CD14-positive monocyte (primary cell): ENCODE results near the gene TMEM198. TPM values are rescaled to one million over a fixed set of nuclear protein-coding genes. Genes with fewer than 3 reads are reported as not detected.
A peak's percentile ranks its signal among the peaks of the same experiment; 100 is the strongest.

ENCODE experiments used
- DNase-seq, 3 donors: peaks; one replicate each; pipeline ENCODE4 v3.0.0-alpha.2; 2011 to 2022
- H2AFZ ChIP-seq: 2 replicates; pipeline ENCODE4 v1.6.0; 2012; ENCODE audit warnings: mild to moderate bottlenecking, low read depth, low read length, inconsistent platforms; ENCODE audit not compliant: insufficient read depth, poor library complexity, severe bottlenecking
- H3K27ac ChIP-seq, 2 donors: 1 replicate in 1 of 2; 2 replicates in 1 of 2; pipeline ENCODE4 v1.5.1; 2012 to 2013; ENCODE audit warnings: low read length in 2 of 2, control low read depth in 1 of 2, inconsistent platforms in 1 of 2, low read depth in 1 of 2, mild to moderate bottlenecking in 1 of 2
- H3K27me3 ChIP-seq, 2 donors: one replicate each; pipeline versions ENCODE4 v1.6.0 to v1.6.1; 2011 to 2013; ENCODE audit warnings: low read length in 2 of 2; ENCODE audit not compliant: control insufficient read depth in 2 of 2, insufficient read depth in 2 of 2
- H3K36me3 ChIP-seq, 2 donors: replicated peaks in 1 of 2; 1 replicate in 1 of 2; 2 replicates in 1 of 2; pipeline versions ENCODE4 v1.5.1 to v1.6.1; 2012 to 2013; ENCODE audit warnings: low read length in 2 of 2, control low read depth in 1 of 2, inconsistent platforms in 1 of 2, mild to moderate bottlenecking in 1 of 2; ENCODE audit not compliant: insufficient read depth in 2 of 2, control insufficient read depth in 1 of 2
- H3K4me1 ChIP-seq, 2 donors: 1 replicate in 1 of 2; 2 replicates in 1 of 2; pipeline versions ENCODE4 v1.5.1 to v1.6.1; 2012 to 2013; ENCODE audit warnings: low read length in 2 of 2, control low read depth in 1 of 2, inconsistent platforms in 1 of 2, mild to moderate bottlenecking in 1 of 2, moderate library complexity in 1 of 2; ENCODE audit not compliant: insufficient read depth in 2 of 2, control insufficient read depth in 1 of 2
- H3K4me2 ChIP-seq: replicated peaks from 2 replicates; pipeline ENCODE3; 2012; ENCODE audit warnings: low read length, moderate library complexity, mild to moderate bottlenecking; ENCODE audit not compliant: poor library complexity, severe bottlenecking; ENCODE audit errors: extremely low read depth
- H3K4me3 ChIP-seq, 3 experiments: fragments of 200-600 bp in 1 of 3; sonication (generic) in 1 of 3; replicated peaks in 1 of 3; 1 replicate in 2 of 3; 2 replicates in 1 of 3; pipeline ENCODE4 v1.5.1; 2011 to 2013; ENCODE audit warnings: low read length in 3 of 3, mild to moderate bottlenecking in 3 of 3, control low read depth in 2 of 3, low read depth in 2 of 3, inconsistent platforms in 1 of 3, moderate library complexity in 1 of 3
- H3K79me2 ChIP-seq: 2 replicates; pipeline ENCODE4 v1.6.0; 2012; ENCODE audit warnings: mild to moderate bottlenecking, control low read depth, inconsistent platforms, low read length, moderate library complexity; ENCODE audit not compliant: insufficient read depth
- H3K9ac ChIP-seq: 2 replicates; pipeline ENCODE4 v1.6.0; 2017; ENCODE audit warnings: low read length, mild to moderate bottlenecking; ENCODE audit not compliant: insufficient read depth, poor library complexity, severe bottlenecking
- H3K9me3 ChIP-seq, 2 donors: replicated peaks in 1 of 2; 1 replicate in 1 of 2; 2 replicates in 1 of 2; pipeline versions ENCODE4 v1.5.1 to v1.6.1; 2012 to 2013; ENCODE audit warnings: low read length in 2 of 2, control low read depth in 1 of 2; ENCODE audit not compliant: control insufficient read depth in 1 of 2, insufficient read depth in 1 of 2
- H4K20me1 ChIP-seq: 2 replicates; pipeline ENCODE4 v1.6.0; 2012; ENCODE audit warnings: mild to moderate bottlenecking, low read length, control low read depth, moderate library complexity; ENCODE audit not compliant: insufficient read depth
- H3K27ac Mint-ChIP-seq, 7 donors: one replicate each; pipeline ENCODE4 v1.8.0; 2020; ENCODE audit warnings: mild to moderate bottlenecking in 7 of 7, mixed read lengths in 7 of 7, moderate library complexity in 6 of 7, inconsistent platforms in 2 of 7
- H3K27me3 Mint-ChIP-seq, 3 donors: one replicate each; pipeline ENCODE4 v1.8.0; 2021 to 2022; ENCODE audit warnings: low read depth in 3 of 3, mild to moderate bottlenecking in 3 of 3, mixed read lengths in 3 of 3, moderate library complexity in 3 of 3, inconsistent platforms in 1 of 3
- H3K36me3 Mint-ChIP-seq, 2 donors: one replicate each; pipeline ENCODE4 v1.8.0; 2020; ENCODE audit warnings: mixed read lengths in 2 of 2, inconsistent platforms in 1 of 2, mild to moderate bottlenecking in 1 of 2
- H3K4me1 Mint-ChIP-seq: one replicate; pipeline ENCODE4 v1.8.0; 2020; ENCODE audit warnings: mild to moderate bottlenecking, mixed read lengths
- H3K4me3 Mint-ChIP-seq, 2 donors: one replicate each; pipeline ENCODE4 v1.8.0; 2020; ENCODE audit warnings: mild to moderate bottlenecking in 2 of 2, mixed read lengths in 2 of 2, moderate library complexity in 1 of 2
- H3K9me3 Mint-ChIP-seq, 7 donors: one replicate each; pipeline ENCODE4 v1.8.0; 2020 to 2022; ENCODE audit warnings: mixed read lengths in 7 of 7, mild to moderate bottlenecking in 6 of 7, moderate library complexity in 6 of 7, inconsistent platforms in 2 of 7
- CTCF ChIP-seq: fragments of 200-600 bp; IDR thresholded peaks from one replicate; pipeline ENCODE4 v1.8.0; 2022; ENCODE audit warnings: antibody characterized with exemption, mild to moderate bottlenecking
- WGBS: methylation state at CpG from one replicate; pipeline ENCODE4 v1.1.5; 2013; ENCODE audit warnings: missing lambda C conversion rate; ENCODE audit not compliant: insufficient coverage; 5-methylcytosine and 5-hydroxymethylcytosine counted together
- intact Hi-C, 2 donors: fragments of 100-400 bp; cut with micrococcal nuclease; formaldehyde crosslinking; loops; one replicate each; pipeline versions ENCODE4 v1.15.0 to v1.15.1; 2023
- polyA plus RNA-seq, 3 donors: library from polyadenylated mRNA; depleted of rRNA in 1 of 3; unstranded in 2 of 3; stranded (reverse) in 1 of 3; fragments of 300-500 nt in 2 of 3; fragments of >200 nt in 1 of 3; fragmentation: Illumina TruSeq in 2 of 3; gene quantifications; 1 replicate in 2 of 3; 2 replicates in 1 of 3; pipeline ENCODE4 v1.2.3, GENCODE V29; 2012 to 2021

TMEM198 gene
- polyA plus RNA-seq, 3 donors = not detected

GRCh38 chr2:219572237-219573001 lies 28.6 kb downstream of the TMEM198 start, which contains the start of gene INHA:
Gene INHA (plus strand): TSS chr2:219572310. CDS start chr2:219572375, 65 bp downstream.
- Histone ChIP-seq H3K27me3 (peaks cover 23 to 46% of the 10 kb centered on the region in 2 donors), H3K9ac (no peak within 1 kb of the TSS), H2AFZ (peak within 1 kb of the TSS; percentile 56), H3K4me3 (peak within 1 kb of the TSS in 2 of 3 experiments; percentile 9 to 57), H3K27ac (no peak within 1 kb of the TSS), H3K4me2 (peak within 1 kb of the TSS; percentile 76), H3K9me3 (no peaks in the 10 kb centered on the region), H3K79me2 (no peaks in the 10 kb centered on the region), H3K36me3 (no peaks in the 10 kb centered on the region), H4K20me1 (no peaks in the 10 kb centered on the region), H3K4me1 (peaks cover 0 to 15% of the 10 kb centered on the region in 2 donors)
- intact Hi-C loops = no loop called here
- Mint-ChIP-seq H3K27me3 (peaks cover 45 to 57% (median 50%) of the 10 kb centered on the region in 3 donors), H3K27ac (peak within 1 kb of the TSS in 1 of 7 donors; percentile 44), H3K4me1 (peaks cover 7% of the 10 kb centered on the region), H3K4me3 (peak within 1 kb of the TSS in 1 of 2 donors; percentile 61), H3K36me3 (peaks cover 0 to 7% of the 10 kb centered on the region in 2 donors), H3K9me3 (peaks cover 0 to 7% (median 0%) of the 10 kb centered on the region in 7 donors)
- no peak for TF ChIP-seq CTCF
- DNase-seq = no peak
- WGBS = 80% methylated on average over 6 of the region's 13 CpGs

GRCh38 chr2:219573166-219573565 lies 29.3 kb downstream of the TMEM198 start:
- DNase-seq = no peak
- Mint-ChIP-seq H3K9me3 (peaks cover 0 to 5% (median 0%) of the 10 kb centered on the region in 7 donors), H3K27ac (peak overlapping the region in 1 of 7 donors; percentile 44), H3K4me3 (peak overlapping the region in 1 of 2 donors; percentile 21), H3K27me3 (peaks cover 45 to 57% (median 47%) of the 10 kb centered on the region in 3 donors), H3K36me3 (peaks cover 0 to 7% of the 10 kb centered on the region in 2 donors), H3K4me1 (peaks cover 7% of the 10 kb centered on the region)
- no peak for TF ChIP-seq CTCF
- no peaks in the 10 kb centered on the region for H3K79me2 ChIP-seq
- no peaks in the 10 kb centered on the region for H3K9me3 ChIP-seq
- no CpG with 5 or more reads among the region's 5 CpGs for WGBS
- H3K36me3 ChIP-seq = no peaks in the 10 kb centered on the region
- H4K20me1 ChIP-seq = no peaks in the 10 kb centered on the region
- intact Hi-C loops = no loop called here
- H3K4me3 ChIP-seq = no peak overlapping the region
- peaks cover 0 to 15% of the 10 kb centered on the region in 2 donors for H3K4me1 ChIP-seq
- H3K27ac ChIP-seq = no peak overlapping the region
- H3K9ac ChIP-seq = no peak overlapping the region
- H2AFZ ChIP-seq = no peak overlapping the region
- H3K4me2 ChIP-seq = no peak overlapping the region
- H3K27me3 ChIP-seq = peaks cover 23 to 46% of the 10 kb centered on the region in 2 donors
